Small intestine (tissue), 7 donors: ENCODE measurements around the gene PDLIM7. TPM values are rescaled to one million over a fixed set of nuclear protein-coding genes. Genes with fewer than 3 reads are reported as not detected.

Experiments used
- DNase-seq, 2 donors: peaks; one replicate each; pipeline versions ENCODE4 v3.0.0 to v3.0.0-alpha.2; 2013
- FAIRE-seq: peaks from 2 replicates; lab custom pipeline; 2012; peaks lifted over from hg19 to GRCh38; lab: Jason Lieb, UNC
- H3K27ac ChIP-seq, 3 donors: one replicate each; pipeline ENCODE4 v1.5.1; 2013; ENCODE audit warnings: low read length in 2 of 3, mild to moderate bottlenecking in 2 of 3, control low read depth in 1 of 3, inconsistent platforms in 1 of 3, low read depth in 1 of 3, moderate library complexity in 1 of 3
- H3K27me3 ChIP-seq, 3 donors: one replicate each; pipeline ENCODE4 v1.6.1; 2013; ENCODE audit warnings: low read length in 3 of 3, inconsistent platforms in 1 of 3; ENCODE audit not compliant: control insufficient read depth in 3 of 3, insufficient read depth in 3 of 3
- H3K36me3 ChIP-seq, 3 donors: one replicate each; pipeline ENCODE4 v1.6.1; 2013; ENCODE audit warnings: low read length in 3 of 3, inconsistent platforms in 1 of 3, low read depth in 1 of 3, mild to moderate bottlenecking in 1 of 3, moderate library complexity in 1 of 3; ENCODE audit not compliant: control insufficient read depth in 3 of 3, insufficient read depth in 2 of 3
- H3K4me1 ChIP-seq, 3 donors: one replicate each; pipeline ENCODE4 v1.6.1; 2013; ENCODE audit warnings: low read length in 2 of 3, inconsistent platforms in 1 of 3, low read depth in 1 of 3, mild to moderate bottlenecking in 1 of 3, moderate library complexity in 1 of 3; ENCODE audit not compliant: control insufficient read depth in 3 of 3, insufficient read depth in 2 of 3
- H3K4me3 ChIP-seq, 3 donors: one replicate each; pipeline ENCODE4 v1.5.1; 2013; ENCODE audit warnings: low read length in 3 of 3, control low read depth in 1 of 3, inconsistent platforms in 1 of 3, low read depth in 1 of 3, mild to moderate bottlenecking in 1 of 3, moderate library complexity in 1 of 3
- H3K9me3 ChIP-seq, 2 donors: one replicate each; pipeline ENCODE4 v1.6.1; 2013; ENCODE audit warnings: low read depth in 1 of 2, low read length in 1 of 2; ENCODE audit not compliant: control insufficient read depth in 2 of 2, insufficient read depth in 1 of 2
- WGBS, 3 donors: extraction: QIAGEN DNeasy Blood & Tissue Kit; methylation state at CpG; one replicate each; pipeline ENCODE4 v1.1.7; 2013; 5-methylcytosine and 5-hydroxymethylcytosine counted together
- polyA plus RNA-seq, 4 donors: library from polyadenylated mRNA; stranded (reverse) in 3 of 4; unstranded in 1 of 4; fragments of 200-250 nt in 3 of 4; fragments of 120-200 nt in 1 of 4; gene quantifications; one replicate each; pipeline versions ENCODE4 v1.2.1 to v1.2.3, GENCODE V29; 2013
- donor health status: healthy with polysubstance abuse.
- donor health status: control.
- donor health status: control.
- donor health status: Bipolar disorder and iron deficiency.
- donor health status: healthy.

The PDLIM7 gene
- polyA plus RNA-seq, 4 donors: 3.8 to 44.4 (median 18.3) TPM

- Histone ChIP-seq H3K27me3 (no peaks in the 10 kb centered on the region), H3K4me1 (no peaks in the 10 kb centered on the region), H3K36me3 (peaks cover 6 to 46% (median 11%) of the 10 kb centered on the region in 3 donors), H3K9me3 (no peaks in the 10 kb centered on the region), H3K27ac (peak overlapping the region in 1 of 3 donors; percentile 21), H3K4me3 (no peak overlapping the region)
- 81 to 96% (median 84%) methylated on average over 22 to 26 of the region's 26 CpGs for WGBS, 3 donors
- FAIRE-seq (no peak), DNase-seq (no peak)
Observed at GRCh38 chr5:177508221-177508611, 10.8 kb upstream of the PDLIM7 start.

- FAIRE-seq (no peak), DNase-seq (no peak)
- Histone ChIP-seq H3K27me3 (no peaks in the 10 kb centered on the region), H3K36me3 (peaks cover 6 to 41% (median 11%) of the 10 kb centered on the region in 3 donors), H3K9me3 (no peaks in the 10 kb centered on the region), H3K4me3 (no peak overlapping the region), H3K27ac (no peak overlapping the region), H3K4me1 (no peaks in the 10 kb centered on the region)
- WGBS, 3 donors: 73 to 88% (median 86%) methylated on average over 17 of the region's 17 CpGs
Observed at GRCh38 chr5:177507596-177508220, 10.3 kb upstream of the PDLIM7 start.

GRCh38 chr5:177507165-177507564 is 9.8 kb upstream of the PDLIM7 start:
- Histone ChIP-seq H3K4me3 (no peak overlapping the region), H3K4me1 (no peaks in the 10 kb centered on the region), H3K36me3 (peaks cover 2 to 36% (median 7%) of the 10 kb centered on the region in 3 donors), H3K27ac (no peak overlapping the region), H3K9me3 (no peaks in the 10 kb centered on the region), H3K27me3 (no peaks in the 10 kb centered on the region)
- WGBS, 3 donors: 76 to 80% (median 78%) methylated on average over 9 of the region's 9 CpGs
- no peak for DNase-seq
- no peak for FAIRE-seq

GRCh38 chr5:177505075-177505474 is 7.7 kb upstream of the PDLIM7 start:
- 93 to 96% (median 95%) methylated on average over 4 of the region's 4 CpGs for WGBS, 3 donors
- no peaks in the 10 kb centered on the region for H3K27me3 ChIP-seq
- no peak overlapping the region for H3K27ac ChIP-seq
- DNase-seq: no peak
- H3K4me1 ChIP-seq: peaks cover 0 to 7% (median 0%) of the 10 kb centered on the region in 3 donors
- H3K9me3 ChIP-seq: no peaks in the 10 kb centered on the region
- FAIRE-seq: no peak
- peaks cover 0 to 15% (median 0%) of the 10 kb centered on the region in 3 donors for H3K36me3 ChIP-seq
- no peak overlapping the region for H3K4me3 ChIP-seq

GRCh38 chr5:177504086-177505056 is 7.0 kb upstream of the PDLIM7 start:
- Histone ChIP-seq H3K27me3 (peaks cover 0 to 4% (median 0%) of the 10 kb centered on the region in 3 donors), H3K27ac (no peak overlapping the region), H3K36me3 (peaks cover 0 to 12% (median 0%) of the 10 kb centered on the region in 3 donors), H3K9me3 (no peaks in the 10 kb centered on the region), H3K4me1 (peaks cover 0 to 7% (median 0%) of the 10 kb centered on the region in 3 donors), H3K4me3 (no peak overlapping the region)
- FAIRE-seq (no peak), DNase-seq (no peak)
- WGBS, 3 donors: 84 to 91% (median 90%) methylated on average over 36 to 47 of the region's 47 CpGs

GRCh38 chr5:177503351-177504085 is 6.1 kb upstream of the PDLIM7 start:
- Histone ChIP-seq H3K27ac (no peak overlapping the region), H3K9me3 (no peaks in the 10 kb centered on the region), H3K4me3 (no peak overlapping the region), H3K36me3 (peaks cover 0 to 8% (median 0%) of the 10 kb centered on the region in 3 donors), H3K27me3 (peaks cover 0 to 11% (median 0%) of the 10 kb centered on the region in 3 donors), H3K4me1 (peaks cover 0 to 7% (median 0%) of the 10 kb centered on the region in 3 donors)
- FAIRE-seq: no peak
- 80 to 90% (median 88%) methylated on average over 24 of the region's 24 CpGs for WGBS, 3 donors
- DNase-seq: no peak

- Histone ChIP-seq H3K27ac (no peak overlapping the region), H3K27me3 (peaks cover 0 to 18% (median 0%) of the 10 kb centered on the region in 3 donors), H3K4me1 (peaks cover 0 to 14% (median 0%) of the 10 kb centered on the region in 3 donors), H3K4me3 (no peak overlapping the region), H3K36me3 (peaks cover 0 to 8% (median 0%) of the 10 kb centered on the region in 3 donors), H3K9me3 (no peaks in the 10 kb centered on the region)
- DNase-seq: no peak
- WGBS, 3 donors: 85 to 87% (median 87%) methylated on average over 16 of the region's 16 CpGs
- no peak for FAIRE-seq
Observed at GRCh38 chr5:177502886-177503285, 5.5 kb upstream of the PDLIM7 start.
